ENCODE measurements around the gene CCDC187.

GRCh38 chr9:136216541-136217244, 87.2 kb downstream of the CCDC187 start:
- TF ChIP-seq, protein P1, sequence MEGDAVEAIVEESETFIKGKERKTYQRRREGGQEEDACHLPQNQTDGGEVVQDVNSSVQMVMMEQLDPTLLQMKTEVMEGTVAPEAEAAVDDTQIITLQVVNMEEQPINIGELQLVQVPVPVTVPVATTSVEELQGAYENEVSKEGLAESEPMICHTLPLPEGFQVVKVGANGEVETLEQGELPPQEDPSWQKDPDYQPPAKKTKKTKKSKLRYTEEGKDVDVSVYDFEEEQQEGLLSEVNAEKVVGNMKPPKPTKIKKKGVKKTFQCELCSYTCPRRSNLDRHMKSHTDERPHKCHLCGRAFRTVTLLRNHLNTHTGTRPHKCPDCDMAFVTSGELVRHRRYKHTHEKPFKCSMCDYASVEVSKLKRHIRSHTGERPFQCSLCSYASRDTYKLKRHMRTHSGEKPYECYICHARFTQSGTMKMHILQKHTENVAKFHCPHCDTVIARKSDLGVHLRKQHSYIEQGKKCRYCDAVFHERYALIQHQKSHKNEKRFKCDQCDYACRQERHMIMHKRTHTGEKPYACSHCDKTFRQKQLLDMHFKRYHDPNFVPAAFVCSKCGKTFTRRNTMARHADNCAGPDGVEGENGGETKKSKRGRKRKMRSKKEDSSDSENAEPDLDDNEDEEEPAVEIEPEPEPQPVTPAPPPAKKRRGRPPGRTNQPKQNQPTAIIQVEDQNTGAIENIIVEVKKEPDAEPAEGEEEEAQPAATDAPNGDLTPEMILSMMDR (IDR thresholded peaks at IDR 0.05) = no peak
- no peak for TF ChIP-seq POLR2A (IDR thresholded peaks at IDR 0.05)

All from right lobe of liver (tissue), 4 donors.